Skin epidermis (tissue), 12 donors: ENCODE measurements around the gene RASSF7.
"Not testable (repeated sequence)": the region's sequence is repeated elsewhere in the genome, so short reads cannot be mapped to it uniquely, and the experiment has no call there.

Source experiments
- H3K27ac ChIP-seq, 21 experiments: fragments of 200-600 bp; sonication (generic) in 11 of 21; one replicate each; pipeline ENCODE4 v1.5.0; 2020; ENCODE audit warnings: mild to moderate bottlenecking in 3 of 21, inconsistent platforms in 2 of 21, moderate library complexity in 2 of 21
- H3K4me3 ChIP-seq, 7 experiments: fragments of 200-600 bp; sonication (generic) in 2 of 7; one replicate each; pipeline ENCODE4 v1.5.0; 2020; ENCODE audit warnings: inconsistent platforms in 2 of 7, mild to moderate bottlenecking in 2 of 7, moderate library complexity in 1 of 7

The RASSF7 gene, protein sequence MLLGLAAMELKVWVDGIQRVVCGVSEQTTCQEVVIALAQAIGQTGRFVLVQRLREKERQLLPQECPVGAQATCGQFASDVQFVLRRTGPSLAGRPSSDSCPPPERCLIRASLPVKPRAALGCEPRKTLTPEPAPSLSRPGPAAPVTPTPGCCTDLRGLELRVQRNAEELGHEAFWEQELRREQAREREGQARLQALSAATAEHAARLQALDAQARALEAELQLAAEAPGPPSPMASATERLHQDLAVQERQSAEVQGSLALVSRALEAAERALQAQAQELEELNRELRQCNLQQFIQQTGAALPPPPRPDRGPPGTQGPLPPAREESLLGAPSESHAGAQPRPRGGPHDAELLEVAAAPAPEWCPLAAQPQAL

DNA sequence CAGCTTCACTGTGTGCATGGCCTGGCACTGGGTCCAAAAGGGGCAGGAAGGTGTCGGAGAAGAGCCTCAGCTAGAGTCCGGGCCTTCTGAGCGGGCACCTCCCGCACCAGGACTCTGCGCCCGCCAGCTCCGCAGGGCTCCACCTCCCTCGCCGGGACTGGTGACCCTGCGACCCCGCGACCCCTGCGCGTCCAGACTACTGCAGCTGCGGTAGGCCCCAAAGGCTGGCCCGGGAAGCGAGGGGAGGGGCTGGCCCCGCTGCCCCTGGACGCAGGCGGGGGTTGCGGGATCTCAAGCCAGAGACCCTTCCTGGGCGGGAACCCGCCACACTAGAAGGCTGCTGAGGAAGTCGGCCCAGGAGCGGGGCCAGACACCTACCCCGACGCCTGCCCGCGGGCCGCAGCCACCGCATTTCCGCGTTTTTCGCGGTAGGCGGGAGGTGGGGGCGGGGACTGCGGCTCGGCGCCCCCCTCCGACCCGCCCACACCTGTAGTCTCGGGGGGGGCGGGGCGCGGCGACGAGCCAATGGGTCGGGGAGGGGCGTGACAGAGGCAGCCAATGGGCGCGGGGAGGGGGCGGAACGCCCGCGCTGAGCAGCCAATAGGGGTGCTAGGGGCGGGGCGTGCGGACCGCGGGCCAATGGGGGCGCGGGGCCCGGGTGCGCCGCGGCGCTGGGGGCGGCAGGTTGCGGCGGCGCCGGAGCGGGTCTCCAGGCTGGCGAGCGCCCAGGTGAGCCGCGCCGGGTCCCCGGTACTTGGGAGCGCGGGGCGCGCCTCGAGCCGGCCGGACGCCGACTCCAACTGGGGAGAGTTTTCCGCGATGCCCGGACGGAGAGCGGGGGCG, at the start of gene RASSF7, which contains the start of gene LMNTD2:
Gene RASSF7 (plus strand): TSS at position 666 of the 843 bp plus-strand sequence. CDS start 799 bp downstream, outside the sequence.
Gene LMNTD2 (minus strand): TSS at position 434 of the 843 bp plus-strand sequence. CDS start 22 bp downstream, at position 412.
- Histone ChIP-seq H3K4me3 (peak within 1 kb of the TSS; percentile 85 to 93 (median 89)), H3K27ac (peak within 1 kb of the TSS; percentile 42 to 97 (median 88))

DNA sequence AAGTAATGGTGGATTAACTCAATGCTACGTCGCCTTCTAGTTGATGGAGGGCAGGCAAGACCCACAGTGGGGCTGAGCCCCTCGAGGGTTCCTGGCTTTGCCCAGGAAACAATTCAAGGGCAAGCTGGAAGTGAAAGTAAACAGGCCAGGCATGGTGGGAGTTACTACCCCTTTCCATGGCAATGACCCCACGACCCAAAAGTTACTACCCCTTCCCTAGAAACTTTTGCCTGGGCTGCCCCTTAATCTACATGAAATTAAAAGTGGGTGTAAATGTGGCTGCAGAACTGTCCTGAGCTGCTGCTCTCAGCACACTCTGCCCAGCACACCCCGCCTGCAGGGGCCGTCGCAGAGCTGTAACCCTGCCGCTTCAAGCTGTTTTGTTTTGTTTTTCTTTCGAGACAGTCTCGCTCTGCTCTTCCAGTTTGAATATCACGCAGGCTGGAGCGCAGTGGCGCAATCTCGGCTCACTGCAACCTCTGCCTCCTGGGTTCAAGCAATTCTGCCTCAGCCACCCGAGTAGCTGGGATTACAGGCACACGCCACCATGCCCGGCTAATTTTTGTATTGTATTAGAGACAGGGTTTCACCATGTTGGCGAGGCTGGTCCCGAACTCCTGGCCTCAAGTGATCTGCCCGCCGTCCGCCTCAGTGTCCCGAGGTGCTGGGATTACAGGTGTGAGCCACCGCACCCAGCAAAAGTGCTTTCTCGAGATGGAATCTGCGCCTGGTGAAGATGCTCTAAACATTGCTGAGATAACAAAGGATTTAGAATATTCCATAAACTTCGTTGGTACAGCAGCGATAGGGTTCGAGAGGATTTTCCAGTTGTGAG, 47.8 kb upstream of the RASSF7 start:
- Histone ChIP-seq H3K4me3 (no peak overlapping the region), H3K27ac (peak overlapping the region in 4 of 21 experiments; percentile 18 to 89 (median 60))

DNA sequence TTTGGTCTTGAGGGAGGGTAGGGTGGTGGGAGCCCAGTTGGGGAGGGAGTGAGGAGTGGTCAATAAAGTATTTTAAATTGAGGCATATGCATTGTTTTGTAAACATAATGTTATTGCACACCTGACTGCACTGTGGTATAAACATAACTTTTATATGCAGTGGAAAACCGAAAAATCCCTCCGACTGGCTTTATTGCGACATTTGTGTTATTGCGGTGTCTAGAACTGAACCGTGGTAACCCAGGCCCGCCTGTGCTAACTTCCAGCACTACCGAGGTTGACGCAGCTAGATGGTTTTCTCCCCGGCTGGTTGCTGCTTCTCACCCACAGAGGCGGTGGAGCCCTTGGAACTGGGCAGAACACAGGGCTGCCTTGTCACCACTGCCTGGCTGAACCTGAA, 46.2 kb upstream of the RASSF7 start:
- Histone ChIP-seq H3K27ac (peak overlapping the region in 18 of 21 experiments; percentile 12 to 89 (median 66)), H3K4me3 (no peak overlapping the region)

DNA sequence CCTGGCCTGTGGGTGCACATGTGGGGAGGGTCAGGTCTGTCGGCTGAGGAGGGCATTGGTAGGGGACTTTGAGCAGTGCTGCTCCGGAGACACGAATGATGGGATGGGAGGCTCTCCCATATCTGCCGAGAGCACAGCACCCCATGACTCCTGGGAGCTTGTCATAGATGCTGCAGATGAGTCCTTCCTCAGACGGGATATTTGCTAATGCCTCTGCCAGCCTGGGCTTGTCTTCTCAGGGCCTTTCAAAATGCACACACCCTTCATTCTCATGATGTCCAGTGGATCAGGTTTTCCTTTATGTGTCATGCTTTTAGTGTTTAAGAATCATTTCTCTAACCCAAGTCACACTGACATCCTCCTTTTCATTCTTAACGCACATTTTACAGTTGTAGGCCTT, 45.6 kb upstream of the RASSF7 start:
- H3K27ac ChIP-seq: peak overlapping the region in 19 of 21 experiments; percentile 18 to 89 (median 68)
- H3K4me3 ChIP-seq: no peak overlapping the region

DNA sequence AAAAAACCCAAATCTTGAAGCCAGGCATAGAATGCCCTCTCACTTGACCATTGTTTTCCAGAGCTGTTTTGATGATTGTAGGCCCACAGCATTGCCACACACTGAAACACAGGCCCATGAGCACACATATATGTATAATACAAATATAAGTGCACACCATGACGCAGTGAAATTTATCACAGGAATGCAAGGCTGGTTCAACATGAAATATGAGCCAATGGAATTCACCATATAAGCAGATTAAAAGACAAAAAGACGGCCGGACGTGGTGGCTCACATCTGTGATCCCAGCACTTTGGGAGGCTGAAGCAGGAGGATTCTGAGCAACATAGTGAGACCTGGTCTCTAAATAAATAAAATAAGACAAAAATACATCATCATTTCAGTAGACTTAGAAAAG, 44.4 kb upstream of the RASSF7 start:
- Histone ChIP-seq H3K27ac (peak overlapping the region in 6 of 21 experiments; percentile 60 to 89 (median 78)), H3K4me3 (no peak overlapping the region)

DNA sequence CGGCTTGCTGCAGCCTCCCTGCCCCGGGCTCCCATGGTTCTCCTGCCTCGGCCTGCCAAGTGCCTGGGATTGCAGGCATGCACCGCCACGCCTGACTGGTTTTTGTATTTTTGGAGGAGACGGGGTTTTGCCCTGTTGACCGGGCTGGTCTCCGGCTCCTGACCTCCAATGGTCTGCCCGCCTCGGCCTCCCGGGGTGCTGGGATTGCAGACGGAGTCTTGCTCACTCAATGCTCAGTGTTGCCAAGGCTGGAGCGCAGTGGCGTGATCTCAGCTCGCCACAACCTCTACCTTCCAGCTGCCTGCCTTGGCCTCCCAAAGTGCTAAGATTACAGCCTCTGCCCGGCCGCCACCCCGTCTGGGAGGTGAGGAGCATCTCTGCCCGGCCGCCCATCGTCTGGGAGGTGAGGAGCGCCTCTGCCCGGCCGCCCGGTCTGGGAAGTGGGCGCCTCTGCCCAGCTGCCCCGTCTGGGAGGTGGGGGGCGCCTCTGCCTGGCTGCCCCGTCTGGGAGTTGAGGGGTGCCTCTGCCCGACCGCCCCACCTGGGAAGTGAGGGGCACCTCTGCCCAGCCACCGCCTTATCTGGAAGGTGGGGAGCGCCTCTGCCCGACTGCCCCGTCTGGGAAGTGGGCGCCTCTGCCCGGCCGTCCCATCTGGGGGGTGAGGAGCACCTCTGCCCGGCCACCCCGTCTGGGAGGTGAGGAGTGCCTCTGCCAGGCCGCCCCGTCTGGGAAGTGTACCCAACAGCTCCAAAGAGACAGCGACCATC, 43.7 kb upstream of the RASSF7 start:
- H3K4me3 ChIP-seq: not testable (repeated sequence)
- H3K27ac ChIP-seq: peak overlapping the region in 8 of 21 experiments; percentile 42 to 75 (median 64)

DNA sequence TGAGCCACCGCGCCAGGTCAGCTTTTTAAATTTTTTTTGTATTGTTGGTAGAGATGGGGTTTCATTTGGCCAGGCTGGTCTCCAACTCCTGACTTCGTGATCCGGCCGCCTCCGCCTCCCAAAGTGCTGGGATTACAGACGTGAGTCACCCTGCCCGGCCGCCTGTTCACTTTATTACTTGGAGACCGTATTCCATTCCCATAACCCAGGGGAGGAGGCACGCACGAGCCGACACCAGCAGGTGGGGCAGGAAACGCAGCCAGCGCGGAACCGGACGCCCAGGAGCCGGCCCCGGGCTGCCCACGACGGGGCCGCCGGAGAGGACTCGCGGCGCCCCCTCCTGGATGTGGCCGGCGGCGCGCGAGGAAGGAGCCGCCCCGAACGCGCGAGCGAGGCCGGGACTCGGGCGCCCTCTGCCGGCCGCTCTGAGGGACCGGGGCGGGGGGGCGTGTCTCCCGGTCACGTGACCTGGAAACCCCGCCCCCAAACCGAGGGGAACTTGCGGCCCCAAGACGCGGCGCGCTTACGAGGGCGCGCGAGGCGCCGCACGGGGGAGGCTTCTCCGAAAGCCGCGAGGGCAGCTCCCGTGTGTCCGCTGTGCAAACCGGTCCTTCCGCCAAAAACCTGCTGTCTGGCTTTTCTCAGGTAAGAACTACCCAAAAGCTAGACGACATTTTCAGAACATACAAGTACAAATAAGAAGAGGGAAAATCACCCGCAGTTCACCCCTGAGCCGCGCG, 42.1 kb upstream of the RASSF7 start:
- H3K4me3 ChIP-seq: peak overlapping the region in 1 of 7 experiments; percentile 15
- H3K27ac ChIP-seq: peak overlapping the region in 19 of 21 experiments; percentile 15 to 76 (median 69)

DNA sequence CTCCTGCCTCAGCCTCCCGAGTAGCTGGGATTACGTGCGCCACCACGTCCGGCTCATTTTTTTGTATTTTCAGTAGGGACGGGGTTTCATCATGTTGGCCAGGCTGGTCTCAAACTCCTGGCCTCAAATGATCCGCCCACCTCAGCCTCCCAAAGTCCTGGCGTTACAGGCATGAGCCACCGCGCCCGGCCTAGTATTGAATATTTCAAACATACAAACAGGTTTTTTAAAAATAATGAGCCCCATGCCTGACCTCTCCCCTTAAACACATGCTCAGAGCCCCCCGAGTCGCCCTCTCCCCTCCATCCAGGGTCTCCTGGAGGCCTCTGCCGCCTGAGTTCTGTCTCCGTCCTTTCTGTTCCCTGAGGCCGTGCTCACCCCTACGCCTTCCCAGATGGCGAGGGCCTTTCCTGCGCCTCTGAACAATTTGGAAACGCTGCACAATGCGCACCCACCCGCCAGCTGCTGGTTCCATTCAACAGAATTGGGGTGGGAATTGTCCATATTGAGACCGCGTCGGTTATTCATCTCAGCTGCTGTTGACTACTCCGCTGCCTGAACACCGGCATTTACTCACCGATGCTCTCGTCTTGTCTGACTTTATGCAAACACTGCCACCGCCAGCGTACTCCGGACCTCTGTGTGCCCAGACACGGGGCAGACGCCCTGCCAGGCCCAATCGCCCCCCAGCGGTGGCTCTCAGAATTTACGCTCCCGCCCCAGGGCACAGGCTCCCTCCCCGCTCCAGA, 40.2 kb upstream of the RASSF7 start:
- H3K27ac ChIP-seq: no peak overlapping the region
- no peak overlapping the region for H3K4me3 ChIP-seq

DNA sequence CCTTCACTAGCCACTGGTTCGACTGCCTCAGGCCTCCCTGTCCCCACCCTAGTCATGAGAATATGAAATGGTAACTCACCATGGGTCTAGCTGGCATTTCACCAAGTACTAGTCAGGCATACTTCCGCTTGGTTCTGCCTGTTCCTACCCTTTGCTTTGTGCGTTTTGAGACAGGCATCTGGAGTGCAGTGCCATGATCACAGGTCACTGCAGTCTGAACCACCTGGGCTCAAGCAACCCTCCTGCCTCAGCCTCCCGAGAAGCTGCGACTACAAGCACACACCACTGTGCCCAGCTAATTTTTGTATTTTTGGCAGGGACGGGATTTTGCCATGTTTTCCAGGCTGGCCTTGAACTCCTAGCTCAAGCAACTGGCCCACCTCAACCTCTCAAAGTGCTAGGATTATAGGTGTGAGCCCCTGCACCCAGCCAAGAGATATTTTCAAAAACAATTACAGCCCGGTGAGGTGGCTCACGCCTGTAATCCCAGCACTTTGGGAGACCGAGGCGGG, 39.5 kb upstream of the RASSF7 start:
- Histone ChIP-seq H3K27ac (no peak overlapping the region), H3K4me3 (no peak overlapping the region)

DNA sequence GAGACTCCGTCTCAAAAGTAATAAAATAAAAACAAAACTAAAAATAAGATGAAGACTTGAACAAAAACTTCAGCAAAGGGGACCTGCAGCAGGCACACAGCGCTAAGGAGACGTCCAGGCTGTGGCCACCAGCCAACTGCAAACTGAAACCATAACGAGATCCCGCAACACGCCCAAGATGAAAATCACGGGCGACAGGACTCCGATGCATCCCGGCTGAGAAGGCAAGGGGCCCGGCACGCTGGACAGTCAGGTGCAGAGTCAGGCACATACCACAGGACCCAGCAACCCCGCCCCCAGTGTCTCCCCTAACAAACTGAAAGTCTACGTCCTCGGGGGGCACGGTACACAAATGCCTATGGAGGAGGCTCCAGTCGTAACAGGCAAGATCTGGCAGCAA, 34.6 kb upstream of the RASSF7 start:
- Histone ChIP-seq H3K4me3 (no peak overlapping the region), H3K27ac (no peak overlapping the region)

DNA sequence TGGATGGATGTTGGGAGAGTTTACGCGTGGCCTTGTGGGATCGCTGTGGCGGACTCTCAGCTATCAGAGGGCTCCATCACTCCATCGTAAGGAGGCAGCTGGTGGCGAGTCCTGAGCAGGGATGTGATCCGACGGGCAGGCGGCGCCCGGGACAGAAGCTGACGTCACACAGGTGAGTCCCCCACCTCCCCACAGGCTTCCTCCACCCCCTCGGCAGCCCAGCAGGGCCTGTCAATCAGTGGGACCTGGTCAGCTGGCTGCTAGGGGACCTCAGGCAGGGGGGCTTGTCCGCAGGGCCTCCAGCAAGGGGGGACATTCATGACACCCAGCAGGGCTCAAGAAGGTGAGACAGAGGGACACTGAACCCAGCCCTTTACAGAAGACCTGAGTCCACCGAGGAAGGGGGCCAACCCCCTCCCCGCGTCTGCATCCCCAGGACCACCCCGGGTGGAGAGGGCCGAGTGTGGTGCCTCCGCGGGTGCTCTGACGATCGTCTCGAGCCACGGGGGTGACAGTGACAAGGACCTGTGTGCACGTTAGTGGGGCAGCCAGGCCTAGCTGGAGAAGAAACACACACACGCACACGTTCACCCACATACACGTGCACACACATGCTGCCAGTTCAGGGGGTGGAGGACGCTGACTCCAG, 32.5 kb upstream of the RASSF7 start:
- H3K4me3 ChIP-seq: no peak overlapping the region
- H3K27ac ChIP-seq: no peak overlapping the region

DNA sequence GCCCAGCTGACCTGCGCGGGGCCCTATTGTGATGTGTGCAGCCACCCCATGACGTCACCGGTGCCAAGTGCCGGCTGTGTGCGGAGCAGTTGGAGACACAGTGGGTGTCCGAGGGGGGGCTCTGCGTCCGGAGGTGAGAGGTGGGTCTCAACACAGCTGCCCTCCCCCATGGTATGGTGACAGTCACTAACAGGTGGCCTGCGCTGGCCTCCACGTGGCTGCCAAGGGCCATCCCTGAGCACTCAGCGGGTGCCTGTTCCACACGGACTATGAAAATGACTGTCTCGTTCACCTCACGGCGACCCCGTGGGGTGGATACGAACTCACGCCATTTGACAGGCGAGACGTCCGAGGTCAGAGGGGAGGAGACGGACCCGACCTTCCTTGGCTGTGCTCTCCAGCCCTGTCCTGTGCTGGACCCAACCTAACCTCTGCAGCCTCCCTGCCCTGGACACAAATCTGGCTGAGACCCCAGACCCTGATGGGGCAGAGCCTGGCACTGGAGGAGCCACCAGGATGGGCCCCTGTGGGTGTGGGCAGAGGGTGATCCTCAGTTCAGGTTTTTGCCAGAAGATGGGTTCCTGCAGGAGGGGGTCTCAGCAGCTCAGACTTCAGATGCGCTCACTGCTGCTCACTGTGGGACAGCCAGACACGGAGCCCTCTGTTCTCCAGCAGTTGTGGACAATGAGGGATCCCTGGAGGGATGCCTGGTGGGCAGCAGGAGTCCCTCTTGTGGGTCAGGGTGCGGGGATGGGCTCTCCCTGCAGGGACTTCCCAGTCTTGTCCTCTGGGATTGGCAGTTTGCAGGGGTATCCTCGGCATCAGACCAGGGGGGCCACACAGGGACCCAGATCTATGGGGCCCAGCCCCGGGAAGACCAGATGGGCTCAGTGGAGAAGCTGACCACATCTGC, 31.7 kb upstream of the RASSF7 start:
- Histone ChIP-seq H3K27ac (peak overlapping the region in 1 of 21 experiments; percentile 40), H3K4me3 (no peak overlapping the region)

DNA sequence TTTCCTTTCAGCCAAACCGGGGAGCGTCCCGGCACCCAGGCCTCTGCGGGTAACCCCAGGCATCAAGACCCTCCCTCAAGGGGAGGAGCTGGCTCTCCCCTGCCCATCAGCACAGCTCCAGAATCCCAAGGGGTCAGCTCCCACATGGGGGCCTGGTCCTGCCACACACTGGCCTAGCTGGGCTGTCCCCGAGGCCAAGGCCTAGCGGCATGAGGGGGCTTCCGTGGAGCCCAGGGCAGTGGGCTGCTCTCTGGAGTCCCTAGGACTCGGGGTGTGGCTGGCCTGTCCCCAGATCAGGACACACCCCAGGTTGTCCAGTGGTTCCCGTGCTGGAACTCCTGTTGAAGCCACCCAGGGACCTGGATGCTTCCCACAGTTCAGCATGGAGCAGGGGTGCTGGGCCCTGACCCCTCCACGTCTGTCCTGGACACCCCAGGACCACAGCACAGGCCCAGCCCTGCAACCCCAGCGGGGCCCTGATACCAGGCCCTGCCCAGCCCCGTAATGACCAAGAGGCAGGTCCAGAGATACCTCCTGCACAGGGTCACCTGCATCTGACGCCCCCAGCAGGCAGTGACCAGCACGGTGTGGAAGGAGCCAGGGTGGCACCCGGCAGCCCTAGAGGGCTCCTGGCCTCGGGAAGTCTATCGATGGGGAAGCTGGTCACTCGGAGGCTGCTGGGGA, 30.9 kb upstream of the RASSF7 start:
- H3K4me3 ChIP-seq: no peak overlapping the region
- H3K27ac ChIP-seq: peak overlapping the region in 1 of 21 experiments; percentile 40

DNA sequence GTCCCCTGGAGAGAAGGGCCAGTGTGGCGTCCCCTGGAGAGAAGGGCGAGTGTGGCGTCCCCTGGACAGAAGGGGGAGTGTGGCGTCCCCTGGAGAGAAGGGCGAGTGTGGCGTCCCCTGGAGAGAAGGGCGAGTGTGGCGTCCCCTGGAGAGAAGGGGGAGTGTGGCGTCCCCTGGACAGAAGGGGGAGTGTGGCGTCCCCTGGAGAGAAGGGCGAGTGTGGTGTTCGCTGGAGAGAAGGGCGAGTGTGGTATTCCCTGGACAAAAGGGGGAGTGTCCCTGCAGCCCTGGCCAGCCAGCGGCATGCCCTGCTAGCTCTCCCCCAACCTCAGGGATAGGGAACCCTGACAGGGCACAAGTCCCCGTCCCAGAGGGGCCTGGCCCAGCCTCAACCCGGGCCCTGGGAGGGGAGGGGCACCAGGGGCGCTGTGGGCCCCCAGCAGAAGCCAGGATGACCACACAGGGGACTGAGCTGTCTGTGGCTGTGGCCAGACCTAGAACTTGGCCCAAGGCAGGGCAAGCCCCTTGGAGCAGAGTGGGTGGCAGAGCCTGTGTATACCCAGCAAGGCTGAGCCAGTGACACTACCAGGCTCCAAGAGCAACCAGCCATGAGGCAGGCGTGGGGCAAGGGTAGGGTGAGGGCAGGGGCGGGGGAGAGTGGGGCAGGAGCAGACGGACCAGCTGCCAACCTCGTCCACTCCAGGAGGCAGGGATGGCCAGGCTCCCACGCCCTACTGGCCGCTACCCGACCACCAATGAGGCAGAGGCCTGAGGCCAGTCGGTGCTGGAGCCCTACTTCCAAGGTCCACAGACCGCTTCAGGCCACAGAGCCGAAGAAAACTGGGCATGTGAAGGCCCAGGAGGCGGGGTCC, 29.6 kb upstream of the RASSF7 start:
- Histone ChIP-seq H3K27ac (no peak overlapping the region), H3K4me3 (no peak overlapping the region)
